Astrocyte of the spinal cord (primary cell): Measurements from ENCODE around the gene ARGLU1.
A peak's percentile ranks its signal among the peaks of the same experiment; 100 is the strongest.

Source experiments
- DNase-seq: peaks from one replicate; pipeline ENCODE4 v3.0.0; 2011; ENCODE audit warnings: low read depth, low spot score
- H3K4me3 ChIP-seq: 2 replicates; pipeline ENCODE4 v1.5.1; 2011; ENCODE audit warnings: low read depth, mild to moderate bottlenecking, low read length, moderate library complexity
- CTCF ChIP-seq: IDR thresholded peaks from 2 replicates; pipeline ENCODE4 v1.5.1; 2012; ENCODE audit warnings: low read depth, mild to moderate bottlenecking, low read length, inconsistent platforms
- in situ Hi-C: cut with HindIII; loops from 2 replicates; pipeline ENCODE4 v1.10.0; 2017; ENCODE audit warnings: low sequenced_read_pairs

ARGLU1 gene

GRCh38 chr13:106567474-106568298, at the start of gene ARGLU1:
Gene ARGLU1, minus strand, starts transcription at chr13:106568137. Its CDS starts 218 bp downstream, at chr13:106567919.
- peak within 1 kb of the TSS; percentile 90 for H3K4me3 ChIP-seq
- DNase-seq = peak; percentile 92
- TF ChIP-seq CTCF = no peak
- in situ Hi-C loops = no loop called here

- TF ChIP-seq CTCF = no peak
- peak; percentile 50 for DNase-seq
- H3K4me3 ChIP-seq = no peak overlapping the region
- in situ Hi-C loops = no loop called here
Observed at GRCh38 chr13:106617561-106617960, 49.6 kb upstream of the ARGLU1 start.

- no peak overlapping the region for H3K4me3 ChIP-seq
- no peak for DNase-seq
- in situ Hi-C loops = no loop called here
- no peak for TF ChIP-seq CTCF
Observed at GRCh38 chr13:106616729-106617128, 48.8 kb upstream of the ARGLU1 start.

- no peak for DNase-seq
- no peak for TF ChIP-seq CTCF
- H3K4me3 ChIP-seq = no peak overlapping the region
- in situ Hi-C loops = no loop called here
Observed at GRCh38 chr13:106614874-106615273, 46.9 kb upstream of the ARGLU1 start.

GRCh38 chr13:106612688-106613087, 44.8 kb upstream of the ARGLU1 start:
- no peak for TF ChIP-seq CTCF
- H3K4me3 ChIP-seq = no peak overlapping the region
- DNase-seq = no peak
- in situ Hi-C loops = no loop called here

- in situ Hi-C loops = no loop called here
- DNase-seq = peak; percentile 30
Observed at GRCh38 chr13:106610486-106610885, 42.5 kb upstream of the ARGLU1 start.

More at GRCh38 chr13:106610486-106610885, 42.5 kb upstream of the ARGLU1 start:
- no peak overlapping the region for H3K4me3 ChIP-seq
- no peak for TF ChIP-seq CTCF
